ENCODE results near the gene RAD51B. TPM values are rescaled to one million over a fixed set of nuclear protein-coding genes. Genes with fewer than 3 reads are reported as not detected.

The RAD51B gene
- total and polyA plus RNA-seq, 8 donors = 1.8 to 30.7 (median 15.3) TPM

DNA sequence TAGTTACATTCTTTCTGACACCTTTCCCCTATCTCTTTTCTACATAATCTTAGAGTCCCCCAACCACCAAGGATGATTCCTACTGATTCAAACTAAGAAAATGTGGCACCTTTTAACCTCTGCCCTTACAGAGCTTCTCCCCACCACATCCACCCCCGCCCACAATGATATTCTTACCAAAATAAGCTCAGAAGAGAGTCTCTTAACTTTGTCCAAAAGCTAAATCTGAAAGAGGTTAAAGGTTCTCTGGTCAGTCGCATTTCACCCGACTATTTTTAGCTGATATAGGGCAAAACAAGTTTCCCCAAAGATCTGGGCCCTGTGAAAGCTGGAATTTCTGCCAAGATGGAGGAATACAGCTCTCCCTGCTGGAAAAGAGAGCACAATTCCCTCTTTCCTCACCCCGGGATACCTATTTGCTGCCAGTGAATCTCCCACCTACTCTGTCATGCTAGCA is 844.7 kb downstream of the RAD51B start:
- TF ChIP-seq POLR2AphosphoS5 (IDR thresholded peaks at IDR 0.05) (no peak), EP300 (IDR thresholded peaks at IDR 0.05) (no peak), POLR2A (IDR thresholded peaks at IDR 0.05) (no peak)
- TF ChIP-seq, protein P1, sequence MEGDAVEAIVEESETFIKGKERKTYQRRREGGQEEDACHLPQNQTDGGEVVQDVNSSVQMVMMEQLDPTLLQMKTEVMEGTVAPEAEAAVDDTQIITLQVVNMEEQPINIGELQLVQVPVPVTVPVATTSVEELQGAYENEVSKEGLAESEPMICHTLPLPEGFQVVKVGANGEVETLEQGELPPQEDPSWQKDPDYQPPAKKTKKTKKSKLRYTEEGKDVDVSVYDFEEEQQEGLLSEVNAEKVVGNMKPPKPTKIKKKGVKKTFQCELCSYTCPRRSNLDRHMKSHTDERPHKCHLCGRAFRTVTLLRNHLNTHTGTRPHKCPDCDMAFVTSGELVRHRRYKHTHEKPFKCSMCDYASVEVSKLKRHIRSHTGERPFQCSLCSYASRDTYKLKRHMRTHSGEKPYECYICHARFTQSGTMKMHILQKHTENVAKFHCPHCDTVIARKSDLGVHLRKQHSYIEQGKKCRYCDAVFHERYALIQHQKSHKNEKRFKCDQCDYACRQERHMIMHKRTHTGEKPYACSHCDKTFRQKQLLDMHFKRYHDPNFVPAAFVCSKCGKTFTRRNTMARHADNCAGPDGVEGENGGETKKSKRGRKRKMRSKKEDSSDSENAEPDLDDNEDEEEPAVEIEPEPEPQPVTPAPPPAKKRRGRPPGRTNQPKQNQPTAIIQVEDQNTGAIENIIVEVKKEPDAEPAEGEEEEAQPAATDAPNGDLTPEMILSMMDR (IDR thresholded peaks at IDR 0.05) = no peak
- Histone ChIP-seq H3K4me3 (no peak overlapping the region), H3K36me3 (no peaks in the 10 kb centered on the region), H3K27me3 (no peaks in the 10 kb centered on the region), H3K27ac (peak overlapping the region in 4 of 5 donors; percentile 48 to 77 (median 76)), H3K9me3 (no peaks in the 10 kb centered on the region), H3K4me1 (peaks cover 36 to 76% (median 52%) of the 10 kb centered on the region in 4 donors)
- no peak for DNase-seq
- intact Hi-C loops (cut with DNase I; ENCODE audit: low total_unique reads) = no loop called here
- 55 to 69% (median 68%) methylated on average over 4 of the region's 4 CpGs for WGBS, 5 donors

- WGBS, 5 donors = 69 to 96% (median 75%) methylated on average over 4 of the region's 4 CpGs
- TF ChIP-seq EP300 (IDR thresholded peaks at IDR 0.05) (no peak), POLR2AphosphoS5 (IDR thresholded peaks at IDR 0.05) (no peak), POLR2A (IDR thresholded peaks at IDR 0.05) (no peak)
- TF ChIP-seq, protein P1 (IDR thresholded peaks at IDR 0.05) = no peak
- Histone ChIP-seq H3K27me3 (no peaks in the 10 kb centered on the region), H3K36me3 (no peaks in the 10 kb centered on the region), H3K27ac (peak overlapping the region in 4 of 5 donors; percentile 48 to 77 (median 76)), H3K4me1 (peaks cover 35 to 76% (median 54%) of the 10 kb centered on the region in 4 donors), H3K9me3 (no peaks in the 10 kb centered on the region), H3K4me3 (no peak overlapping the region)
- intact Hi-C loops (cut with DNase I; ENCODE audit: low total_unique reads) = no loop called here
- DNase-seq = no peak
Observed at GRCh38 chr14:68665131-68665530, 845.6 kb downstream of the RAD51B start.

- Histone ChIP-seq H3K27me3 (no peaks in the 10 kb centered on the region), H3K27ac (peak overlapping the region in 4 of 5 donors; percentile 48 to 77 (median 76)), H3K36me3 (no peaks in the 10 kb centered on the region), H3K4me1 (peaks cover 35 to 79% (median 59%) of the 10 kb centered on the region in 4 donors), H3K4me3 (no peak overlapping the region), H3K9me3 (no peaks in the 10 kb centered on the region)
- TF ChIP-seq, protein P1 (IDR thresholded peaks at IDR 0.05) = no peak
- TF ChIP-seq POLR2A (IDR thresholded peaks at IDR 0.05) (no peak), POLR2AphosphoS5 (IDR thresholded peaks at IDR 0.05) (no peak), EP300 (IDR thresholded peaks at IDR 0.05) (no peak)
- DNase-seq = no peak
- intact Hi-C loops (cut with DNase I; ENCODE audit: low total_unique reads) = no loop called here
Observed at GRCh38 chr14:68665792-68666204, 846.2 kb downstream of the RAD51B start.

- TF ChIP-seq POLR2A (IDR thresholded peaks at IDR 0.05) (no peak), EP300 (IDR thresholded peaks at IDR 0.05) (no peak), POLR2AphosphoS5 (IDR thresholded peaks at IDR 0.05) (no peak)
- TF ChIP-seq, protein P1 (IDR thresholded peaks at IDR 0.05) = no peak
- Histone ChIP-seq H3K4me3 (no peak overlapping the region), H3K36me3 (no peaks in the 10 kb centered on the region), H3K9me3 (no peaks in the 10 kb centered on the region), H3K4me1 (peaks cover 40 to 83% (median 63%) of the 10 kb centered on the region in 4 donors), H3K27me3 (no peaks in the 10 kb centered on the region), H3K27ac (peak overlapping the region; percentile 25 to 77 (median 75))
- intact Hi-C loops (cut with DNase I; ENCODE audit: low total_unique reads) = no loop called here
- 38 to 69% (median 55%) methylated on average over 2 of the region's 2 CpGs for WGBS, 5 donors
- DNase-seq = no peak
Observed at GRCh38 chr14:68666236-68666635, 846.7 kb downstream of the RAD51B start.
